ENCODE results near the gene EDN2. TPM values are rescaled to one million over a fixed set of nuclear protein-coding genes. Genes with fewer than 3 reads are reported as not detected.

The EDN2 gene
- total RNA-seq, 4 donors from 2014 or later: not detected

- H3K27me3 ChIP-seq: no peaks in the 10 kb centered on the region
- H3K36me3 ChIP-seq: no peaks in the 10 kb centered on the region
- H3K9me3 ChIP-seq: no peaks in the 10 kb centered on the region
- H3K4me3 ChIP-seq: no peak overlapping the region
- no peak overlapping the region for H3K27ac ChIP-seq
- intact Hi-C loops (cut with DNase I; ENCODE audit: low total_unique reads): no loop called here
- in situ Hi-C loops (cut with MboI; ENCODE audit: low sequenced_read_pairs in 4 of 4): loop anchor here in 3 of 4 donors (5.0 to 10.0 kb wide), 3 partner anchors 114 to 172 kb away; no protein-coding TSS in a partner anchor
- TF ChIP-seq CTCF (IDR thresholded peaks at IDR 0.05 in 4 of 5, conservative IDR thresholded peaks at IDR 0.05 in 1 of 5) (no peak), POLR2A (IDR thresholded peaks at IDR 0.05) (no peak)
- ATAC-seq (no peak), DNase-seq (no peak)
- no peaks in the 10 kb centered on the region for H3K4me1 ChIP-seq
Measured at GRCh38 chr1:41439234-41439633, 45.2 kb downstream of the EDN2 start.

- H3K9me3 ChIP-seq: no peaks in the 10 kb centered on the region
- no peak for DNase-seq
- TF ChIP-seq POLR2A (IDR thresholded peaks at IDR 0.05) (no peak), CTCF (IDR thresholded peaks at IDR 0.05 in 4 of 5, conservative IDR thresholded peaks at IDR 0.05 in 1 of 5) (no peak)
- H3K27ac ChIP-seq: no peak overlapping the region
- no peaks in the 10 kb centered on the region for H3K4me1 ChIP-seq
- no peak overlapping the region for H3K4me3 ChIP-seq
- intact Hi-C loops (cut with DNase I; ENCODE audit: low total_unique reads): no loop called here
- in situ Hi-C loops (cut with MboI; ENCODE audit: low sequenced_read_pairs in 4 of 4): loop anchor here in 3 of 4 donors (5.0 to 10.0 kb wide), 3 partner anchors 114 to 171 kb away; no protein-coding TSS in a partner anchor
- H3K27me3 ChIP-seq: no peaks in the 10 kb centered on the region
- ATAC-seq: no peak
- no peaks in the 10 kb centered on the region for H3K36me3 ChIP-seq
Measured at GRCh38 chr1:41438711-41439110, 45.8 kb downstream of the EDN2 start.

GRCh38 chr1:41437011-41437355, 47.5 kb downstream of the EDN2 start:
- DNase-seq: no peak
- no peak for ATAC-seq
- Histone ChIP-seq H3K36me3 (no peaks in the 10 kb centered on the region), H3K9me3 (no peaks in the 10 kb centered on the region), H3K4me1 (peaks cover 13 to 16% of the 10 kb centered on the region in 2 donors), H3K27ac (no peak overlapping the region), H3K4me3 (no peak overlapping the region), H3K27me3 (no peaks in the 10 kb centered on the region)
- in situ Hi-C loops (cut with MboI; ENCODE audit: low sequenced_read_pairs in 4 of 4): loop anchor here in 3 of 4 donors (5.0 to 10.0 kb wide), 3 partner anchors 112 to 170 kb away; no protein-coding TSS in a partner anchor
- intact Hi-C loops (cut with DNase I; ENCODE audit: low total_unique reads): no loop called here
- TF ChIP-seq POLR2A (IDR thresholded peaks at IDR 0.05) (no peak), CTCF (IDR thresholded peaks at IDR 0.05 in 4 of 5, conservative IDR thresholded peaks at IDR 0.05 in 1 of 5) (no peak)

GRCh38 chr1:41436281-41437010, 48.0 kb downstream of the EDN2 start:
- Histone ChIP-seq H3K27ac (no peak overlapping the region), H3K9me3 (no peaks in the 10 kb centered on the region), H3K36me3 (no peaks in the 10 kb centered on the region), H3K27me3 (no peaks in the 10 kb centered on the region), H3K4me3 (no peak overlapping the region), H3K4me1 (peaks cover 14 to 19% of the 10 kb centered on the region in 2 donors)
- TF ChIP-seq CTCF (IDR thresholded peaks at IDR 0.05 in 4 of 5, conservative IDR thresholded peaks at IDR 0.05 in 1 of 5) (no peak), POLR2A (IDR thresholded peaks at IDR 0.05) (no peak)
- ATAC-seq: no peak
- in situ Hi-C loops (cut with MboI; ENCODE audit: low sequenced_read_pairs in 4 of 4) (loop anchor here in 3 of 4 donors (5.0 to 10.0 kb wide), 3 partner anchors 112 to 169 kb away; no protein-coding TSS in a partner anchor), intact Hi-C loops (cut with DNase I; ENCODE audit: low total_unique reads) (no loop called here)
- DNase-seq: no peak
